ENCODE measurements around the gene TRPM5.

DNA sequence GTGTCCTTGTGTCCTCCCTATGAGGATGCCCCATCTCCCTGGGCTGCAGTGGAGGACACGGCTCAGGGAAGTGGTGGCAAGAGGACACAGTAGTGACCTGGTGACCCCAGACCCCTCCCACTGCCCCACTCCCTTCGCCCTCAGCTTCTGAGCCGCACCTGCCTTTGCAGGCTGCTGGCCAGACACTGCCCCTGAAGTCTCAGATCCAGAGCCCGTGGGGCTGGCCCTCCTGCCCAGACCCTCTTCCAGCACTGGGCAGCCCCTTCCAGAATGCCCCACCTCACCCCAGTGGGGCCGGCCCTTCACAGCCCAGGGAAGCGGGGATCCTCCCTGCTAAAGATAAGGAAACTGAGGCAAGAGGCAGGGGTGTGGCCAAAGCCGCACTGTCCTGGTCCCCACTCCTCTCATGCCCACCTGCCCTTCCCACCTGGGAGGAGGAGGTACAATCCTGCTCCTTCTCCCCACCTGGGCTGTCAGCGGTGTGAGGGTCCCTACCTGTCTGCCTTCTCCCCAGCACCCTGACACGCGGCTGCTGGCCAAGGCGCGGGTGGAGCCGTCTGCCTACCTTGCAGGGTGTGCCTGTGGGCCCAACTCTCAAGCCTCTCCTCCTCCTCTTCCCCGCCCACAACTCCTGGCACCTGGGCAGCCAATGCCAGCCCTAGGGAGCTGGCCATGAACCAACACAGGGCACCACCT is 17.3 kb downstream of the TRPM5 start:
- TF ChIP-seq POLR2A (IDR thresholded peaks at IDR 0.05) (no peak), CTCF (IDR thresholded peaks at IDR 0.05) (no peak)

All from sigmoid colon (tissue), 3 donors.